Fibroblast of mammary gland (primary cell): ENCODE data around the gene TMPRSS13.
A peak's percentile ranks its signal among the peaks of the same experiment; 100 is the strongest.

Experiments used
- DNase-seq: peaks from one replicate; pipeline ENCODE4 v3.0.0-alpha.2; 2010; ENCODE audit warnings: low read depth
- H3K4me3 ChIP-seq: 2 replicates; pipeline ENCODE4 v1.5.1; 2011; ENCODE audit warnings: low read depth, mild to moderate bottlenecking, low read length, moderate library complexity; ENCODE audit not compliant: control insufficient read depth
- CTCF ChIP-seq: conservative IDR thresholded peaks from 2 replicates; pipeline ENCODE4 v1.5.1; 2011; ENCODE audit warnings: low read depth, low read length, inconsistent platforms; ENCODE audit not compliant: control insufficient read depth, insufficient read depth

The TMPRSS13 gene

GRCh38 chr11:117924631-117925170 lies 4.5 kb downstream of the TMPRSS13 start:
- no peak for DNase-seq
- no peak for TF ChIP-seq CTCF
- no peak overlapping the region for H3K4me3 ChIP-seq

- no peak for DNase-seq
- no peak for TF ChIP-seq CTCF
- H3K4me3 ChIP-seq = no peak overlapping the region
Measured at GRCh38 chr11:117923773-117924172, 5.4 kb downstream of the TMPRSS13 start.

GRCh38 chr11:117923275-117923674 lies 5.9 kb downstream of the TMPRSS13 start:
- DNase-seq = no peak
- no peak overlapping the region for H3K4me3 ChIP-seq
- no peak for TF ChIP-seq CTCF

- no peak for TF ChIP-seq CTCF
- no peak overlapping the region for H3K4me3 ChIP-seq
- no peak for DNase-seq
Measured at GRCh38 chr11:117921893-117922292, 7.3 kb downstream of the TMPRSS13 start.

- no peak for DNase-seq
Measured at GRCh38 chr11:117921456-117921855, 7.7 kb downstream of the TMPRSS13 start.

GRCh38 chr11:117919781-117920221 lies 9.4 kb downstream of the TMPRSS13 start:
- peak; percentile 10 for DNase-seq
- TF ChIP-seq CTCF = no peak
- H3K4me3 ChIP-seq = no peak overlapping the region

More at GRCh38 chr11:117921456-117921855, 7.7 kb downstream of the TMPRSS13 start:
- H3K4me3 ChIP-seq = no peak overlapping the region
- no peak for TF ChIP-seq CTCF

GRCh38 chr11:117919341-117919740 lies 9.9 kb downstream of the TMPRSS13 start:
- TF ChIP-seq CTCF = no peak
- no peak for DNase-seq
- no peak overlapping the region for H3K4me3 ChIP-seq
